ENCODE measurements around the gene HNF1A. TPM values are rescaled to one million over a fixed set of nuclear protein-coding genes. Genes with fewer than 3 reads are reported as not detected.

HNF1A gene
- total and polyA plus RNA-seq, 2 of the 13 experiments (the other 11 are each of a cell fraction or from before 2014, with no cell fraction given), result 13.4 to 34.7 TPM

- TF ChIP-seq ZNF460 (CRISPR knock-in tag; IDR thresholded peaks at IDR 0.05; ENCODE audit: borderline replicate concordance) (peak; percentile 72; the same call in 1 of the 2 replicates), ZNF101 (CRISPR knock-in tag; IDR thresholded peaks at IDR 0.05; ENCODE audit: borderline replicate concordance, low read depth) (no peak), SMC3 (IDR thresholded peaks at IDR 0.05; ENCODE audit: low read length) (peak; percentile 4; the same call in 1 of the 2 replicates), HCFC1 (IDR thresholded peaks at IDR 0.05; ENCODE audit: low read depth, low read length) (no peak), ZNF563 (CRISPR knock-in tag; IDR thresholded peaks at IDR 0.05) (peak; percentile 32; the same call in 1 of the 2 replicates), KDM5A (IDR thresholded peaks at IDR 0.05; ENCODE audit: borderline replicate concordance, low read length) (peak; percentile 46; the same call in 1 of the 2 replicates), SMARCE1 (IDR thresholded peaks at IDR 0.05; ENCODE audit: borderline replicate concordance) (no peak), ZNF282 (IDR thresholded peaks at IDR 0.05; ENCODE audit: partially characterized antibody) (no peak), ZNF264 (CRISPR knock-in tag; IDR thresholded peaks at IDR 0.05) (no peak; the same call in 1 of the 2 replicates), ZNF550 (CRISPR knock-in tag; IDR thresholded peaks at IDR 0.05; ENCODE audit: borderline replicate concordance) (no peak), ZSCAN29 (CRISPR knock-in tag; conservative IDR thresholded peaks at IDR 0.05) (peak; percentile 94; the same call in 1 of the 2 replicates), ZNF549 (CRISPR knock-in tag; IDR thresholded peaks at IDR 0.05) (0 out of 2 replicates have a peak, but pooled peaks have one; percentile 29), TEF (CRISPR knock-in tag; IDR thresholded peaks at IDR 0.05) (no peak), ASH2L (IDR thresholded peaks at IDR 0.05; ENCODE audit: insufficient read length, low read depth, low read length) (peak; percentile 96)
- TF ChIP-seq, protein P1, sequence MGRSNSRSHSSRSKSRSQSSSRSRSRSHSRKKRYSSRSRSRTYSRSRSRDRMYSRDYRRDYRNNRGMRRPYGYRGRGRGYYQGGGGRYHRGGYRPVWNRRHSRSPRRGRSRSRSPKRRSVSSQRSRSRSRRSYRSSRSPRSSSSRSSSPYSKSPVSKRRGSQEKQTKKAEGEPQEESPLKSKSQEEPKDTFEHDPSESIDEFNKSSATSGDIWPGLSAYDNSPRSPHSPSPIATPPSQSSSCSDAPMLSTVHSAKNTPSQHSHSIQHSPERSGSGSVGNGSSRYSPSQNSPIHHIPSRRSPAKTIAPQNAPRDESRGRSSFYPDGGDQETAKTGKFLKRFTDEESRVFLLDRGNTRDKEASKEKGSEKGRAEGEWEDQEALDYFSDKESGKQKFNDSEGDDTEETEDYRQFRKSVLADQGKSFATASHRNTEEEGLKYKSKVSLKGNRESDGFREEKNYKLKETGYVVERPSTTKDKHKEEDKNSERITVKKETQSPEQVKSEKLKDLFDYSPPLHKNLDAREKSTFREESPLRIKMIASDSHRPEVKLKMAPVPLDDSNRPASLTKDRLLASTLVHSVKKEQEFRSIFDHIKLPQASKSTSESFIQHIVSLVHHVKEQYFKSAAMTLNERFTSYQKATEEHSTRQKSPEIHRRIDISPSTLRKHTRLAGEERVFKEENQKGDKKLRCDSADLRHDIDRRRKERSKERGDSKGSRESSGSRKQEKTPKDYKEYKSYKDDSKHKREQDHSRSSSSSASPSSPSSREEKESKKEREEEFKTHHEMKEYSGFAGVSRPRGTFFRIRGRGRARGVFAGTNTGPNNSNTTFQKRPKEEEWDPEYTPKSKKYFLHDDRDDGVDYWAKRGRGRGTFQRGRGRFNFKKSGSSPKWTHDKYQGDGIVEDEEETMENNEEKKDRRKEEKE (IDR thresholded peaks at IDR 0.05), result no peak
- TF ChIP-seq, protein P2, sequence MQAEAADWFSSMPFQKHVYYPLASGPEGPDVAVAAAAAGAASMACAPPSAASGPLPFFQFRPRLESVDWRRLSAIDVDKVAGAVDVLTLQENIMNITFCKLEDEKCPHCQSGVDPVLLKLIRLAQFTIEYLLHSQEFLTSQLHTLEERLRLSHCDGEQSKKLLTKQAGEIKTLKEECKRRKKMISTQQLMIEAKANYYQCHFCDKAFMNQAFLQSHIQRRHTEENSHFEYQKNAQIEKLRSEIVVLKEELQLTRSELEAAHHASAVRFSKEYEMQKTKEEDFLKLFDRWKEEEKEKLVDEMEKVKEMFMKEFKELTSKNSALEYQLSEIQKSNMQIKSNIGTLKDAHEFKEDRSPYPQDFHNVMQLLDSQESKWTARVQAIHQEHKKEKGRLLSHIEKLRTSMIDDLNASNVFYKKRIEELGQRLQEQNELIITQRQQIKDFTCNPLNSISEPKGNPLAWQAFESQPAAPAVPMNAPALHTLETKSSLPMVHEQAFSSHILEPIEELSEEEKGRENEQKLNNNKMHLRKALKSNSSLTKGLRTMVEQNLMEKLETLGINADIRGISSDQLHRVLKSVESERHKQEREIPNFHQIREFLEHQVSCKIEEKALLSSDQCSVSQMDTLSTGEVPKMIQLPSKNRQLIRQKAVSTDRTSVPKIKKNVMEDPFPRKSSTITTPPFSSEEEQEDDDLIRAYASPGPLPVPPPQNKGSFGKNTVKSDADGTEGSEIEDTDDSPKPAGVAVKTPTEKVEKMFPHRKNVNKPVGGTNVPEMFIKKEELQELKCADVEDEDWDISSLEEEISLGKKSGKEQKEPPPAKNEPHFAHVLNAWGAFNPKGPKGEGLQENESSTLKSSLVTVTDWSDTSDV (CRISPR knock-in tag; IDR thresholded peaks at IDR 0.05), result no peak
- TF ChIP-seq, protein P3, sequence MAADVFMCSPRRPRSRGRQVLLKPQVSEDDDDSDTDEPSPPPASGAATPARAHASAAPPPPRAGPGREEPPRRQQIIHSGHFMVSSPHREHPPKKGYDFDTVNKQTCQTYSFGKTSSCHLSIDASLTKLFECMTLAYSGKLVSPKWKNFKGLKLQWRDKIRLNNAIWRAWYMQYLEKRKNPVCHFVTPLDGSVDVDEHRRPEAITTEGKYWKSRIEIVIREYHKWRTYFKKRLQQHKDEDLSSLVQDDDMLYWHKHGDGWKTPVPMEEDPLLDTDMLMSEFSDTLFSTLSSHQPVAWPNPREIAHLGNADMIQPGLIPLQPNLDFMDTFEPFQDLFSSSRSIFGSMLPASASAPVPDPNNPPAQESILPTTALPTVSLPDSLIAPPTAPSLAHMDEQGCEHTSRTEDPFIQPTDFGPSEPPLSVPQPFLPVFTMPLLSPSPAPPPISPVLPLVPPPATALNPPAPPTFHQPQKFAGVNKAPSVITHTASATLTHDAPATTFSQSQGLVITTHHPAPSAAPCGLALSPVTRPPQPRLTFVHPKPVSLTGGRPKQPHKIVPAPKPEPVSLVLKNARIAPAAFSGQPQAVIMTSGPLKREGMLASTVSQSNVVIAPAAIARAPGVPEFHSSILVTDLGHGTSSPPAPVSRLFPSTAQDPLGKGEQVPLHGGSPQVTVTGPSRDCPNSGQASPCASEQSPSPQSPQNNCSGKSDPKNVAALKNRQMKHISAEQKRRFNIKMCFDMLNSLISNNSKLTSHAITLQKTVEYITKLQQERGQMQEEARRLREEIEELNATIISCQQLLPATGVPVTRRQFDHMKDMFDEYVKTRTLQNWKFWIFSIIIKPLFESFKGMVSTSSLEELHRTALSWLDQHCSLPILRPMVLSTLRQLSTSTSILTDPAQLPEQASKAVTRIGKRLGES (CRISPR knock-in tag; IDR thresholded peaks at IDR 0.05; ENCODE audit: borderline replicate concordance), result no peak
Measured at GRCh38 chr12:120978296-120979219, at the start of gene HNF1A (continued).

Data from HepG2 (cell line).